ENCODE results near the gene ZNF385C.

ZNF385C gene

GRCh38 chr17:41988418-41988817 is 109.9 kb downstream of the ZNF385C start:
- DNase-seq (ENCODE audit: low spot score) = no peak

GRCh38 chr17:41987642-41988041 is 110.6 kb downstream of the ZNF385C start:
- no peak for DNase-seq (ENCODE audit: low spot score)

- DNase-seq (ENCODE audit: low spot score) = no peak
Measured at GRCh38 chr17:41986634-41987033, 111.6 kb downstream of the ZNF385C start.

GRCh38 chr17:41985919-41986318 is 112.4 kb downstream of the ZNF385C start:
- DNase-seq (ENCODE audit: low spot score) = no peak

- DNase-seq (ENCODE audit: low spot score) = no peak
Measured at GRCh38 chr17:41984454-41984853, 113.8 kb downstream of the ZNF385C start.

GRCh38 chr17:41982026-41982760 is 116.1 kb downstream of the ZNF385C start:
- no peak for DNase-seq (ENCODE audit: low spot score)

- no peak for DNase-seq (ENCODE audit: low spot score)
Measured at GRCh38 chr17:41977991-41978390, 120.3 kb downstream of the ZNF385C start.

- no peak for DNase-seq (ENCODE audit: low spot score)
Measured at GRCh38 chr17:41976142-41976768, 122.0 kb downstream of the ZNF385C start.

Measured in ecto neural progenitor cell (in vitro differentiated cells).